Measurements from ENCODE around the gene ZNF565. TPM values are rescaled to one million over a fixed set of nuclear protein-coding genes. Genes with fewer than 3 reads are reported as not detected.

Gene ZNF565
- total and polyA plus RNA-seq, 7 experiments from 2014 or later = 2.7 to 11.6 (median 7.8) TPM

DNA sequence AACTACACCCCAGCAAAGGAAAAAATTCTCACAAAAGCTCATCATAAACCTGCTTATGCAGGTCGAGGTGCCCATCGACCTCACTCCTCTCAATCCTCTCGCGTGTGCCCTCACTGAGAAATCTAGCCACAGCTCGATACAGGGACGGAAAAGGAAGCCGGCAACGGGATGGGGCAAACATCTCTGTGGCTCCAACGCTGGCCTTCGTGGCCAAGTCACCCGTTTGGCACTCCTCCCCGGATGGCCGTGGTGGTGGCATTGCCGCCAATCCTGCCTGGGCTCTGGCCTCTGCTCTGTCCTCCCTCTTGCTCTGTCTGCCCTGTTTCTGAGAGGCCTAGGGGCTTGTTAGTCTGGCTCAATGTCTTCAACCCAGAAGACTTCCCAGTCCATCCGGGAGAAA lies 41.6 kb upstream of the ZNF565 start:
- H3K27ac Mint-ChIP-seq = no peak overlapping the region
- Histone ChIP-seq H3K4me3 (ENCODE audit: low read length) (no peak overlapping the region), H3K27me3 (ENCODE audit: control insufficient read depth in 2 of 2, insufficient read depth in 2 of 2, low read length in 2 of 2) (no peaks in the 10 kb centered on the region), H3K36me3 (ENCODE audit: control insufficient read depth in 2 of 3, insufficient read depth in 3 of 3, low read length in 3 of 3) (no peaks in the 10 kb centered on the region), H3K4me1 (ENCODE audit: control insufficient read depth in 2 of 2, insufficient read depth in 2 of 2, low read length in 2 of 2) (no peaks in the 10 kb centered on the region), H3K27ac (ENCODE audit: low read depth, low read length) (no peak overlapping the region), H3K9me3 (ENCODE audit: control insufficient read depth in 2 of 3, low read length in 3 of 3) (peaks cover 0 to 39% (median 0%) of the 10 kb centered on the region in 3 experiments)
- DNase-seq (no peak), ATAC-seq (no peak)
- peaks cover 10 to 72% (median 41%) of the 10 kb centered on the region in 11 donors for H3K9me3 Mint-ChIP-seq
- CTCF ChIA-PET = no interaction called here
- H3K27me3 Mint-ChIP-seq = peaks cover 0 to 13% (median 0%) of the 10 kb centered on the region in 5 donors
- peak overlapping the region in 1 of 10 donors; percentile 38 for H3K4me3 Mint-ChIP-seq
- intact Hi-C loops (cut with micrococcal nuclease) = no loop called here
- H3K4me1 Mint-ChIP-seq = no peaks in the 10 kb centered on the region
- POLR2A ChIA-PET = no interaction called here
- peaks cover 3 to 24% (median 7%) of the 10 kb centered on the region in 5 donors for H3K36me3 Mint-ChIP-seq

DNA sequence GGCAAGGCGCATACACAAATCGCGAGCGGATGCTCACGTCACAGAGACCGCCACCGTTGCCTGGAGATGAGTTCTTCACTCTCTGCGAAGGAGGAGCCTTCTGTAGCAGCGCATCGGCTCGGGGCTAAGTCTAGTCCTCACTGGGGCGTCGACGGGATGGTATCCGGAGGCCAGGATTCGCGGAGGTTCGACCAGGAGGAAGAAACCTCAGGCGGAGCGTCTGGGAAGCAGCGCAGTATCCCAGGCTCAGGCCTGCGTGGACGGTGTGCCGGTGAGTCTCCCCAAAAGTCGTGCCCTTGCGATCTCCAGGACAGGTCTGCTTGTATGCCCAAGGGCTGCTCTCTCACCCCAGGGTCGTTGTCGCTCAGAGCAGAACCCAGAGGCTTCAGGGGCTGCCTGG lies 40.9 kb upstream of the ZNF565 start:
- Mint-ChIP-seq H3K4me3 (no peak overlapping the region), H3K27me3 (peaks cover 0 to 13% (median 0%) of the 10 kb centered on the region in 5 donors), H3K4me1 (no peaks in the 10 kb centered on the region), H3K27ac (no peak overlapping the region), H3K9me3 (peaks cover 10 to 75% (median 41%) of the 10 kb centered on the region in 11 donors), H3K36me3 (peaks cover 3 to 24% (median 7%) of the 10 kb centered on the region in 5 donors)
- no peaks in the 10 kb centered on the region for H3K27me3 ChIP-seq (ENCODE audit: control insufficient read depth in 2 of 2, insufficient read depth in 2 of 2, low read length in 2 of 2)
- DNase-seq (no peak), ATAC-seq (no peak)
- H3K9me3 ChIP-seq (ENCODE audit: control insufficient read depth in 2 of 3, low read length in 3 of 3) = peaks cover 0 to 39% (median 0%) of the 10 kb centered on the region in 3 experiments
- intact Hi-C loops (cut with micrococcal nuclease) = no loop called here
- ChIA-PET CTCF (no interaction called here), POLR2A (no interaction called here)
- no peak overlapping the region for H3K27ac ChIP-seq (ENCODE audit: low read depth, low read length)
- H3K36me3 ChIP-seq (ENCODE audit: control insufficient read depth in 2 of 3, insufficient read depth in 3 of 3, low read length in 3 of 3) = no peaks in the 10 kb centered on the region
- no peaks in the 10 kb centered on the region for H3K4me1 ChIP-seq (ENCODE audit: control insufficient read depth in 2 of 2, insufficient read depth in 2 of 2, low read length in 2 of 2)
- H3K4me3 ChIP-seq (ENCODE audit: low read length) = no peak overlapping the region

GRCh38 chr19:36254848-36255247 lies 40.4 kb upstream of the ZNF565 start:
- Histone ChIP-seq H3K4me1 (ENCODE audit: control insufficient read depth in 2 of 2, insufficient read depth in 2 of 2, low read length in 2 of 2) (no peaks in the 10 kb centered on the region), H3K9me3 (ENCODE audit: control insufficient read depth in 2 of 3, low read length in 3 of 3) (peaks cover 0 to 39% (median 0%) of the 10 kb centered on the region in 3 experiments), H3K36me3 (ENCODE audit: control insufficient read depth in 2 of 3, insufficient read depth in 3 of 3, low read length in 3 of 3) (no peaks in the 10 kb centered on the region), H3K4me3 (ENCODE audit: low read length) (no peak overlapping the region), H3K27me3 (ENCODE audit: control insufficient read depth in 2 of 2, insufficient read depth in 2 of 2, low read length in 2 of 2) (no peaks in the 10 kb centered on the region), H3K27ac (ENCODE audit: low read depth, low read length) (no peak overlapping the region)
- ATAC-seq = no peak
- Mint-ChIP-seq H3K4me1 (no peaks in the 10 kb centered on the region), H3K27ac (no peak overlapping the region), H3K9me3 (peaks cover 10 to 79% (median 44%) of the 10 kb centered on the region in 11 donors), H3K36me3 (peaks cover 3 to 24% (median 7%) of the 10 kb centered on the region in 5 donors), H3K27me3 (peaks cover 0 to 13% (median 0%) of the 10 kb centered on the region in 5 donors), H3K4me3 (no peak overlapping the region)
- ChIA-PET POLR2A (no interaction called here), CTCF (no interaction called here)
- no peak for DNase-seq
- intact Hi-C loops (cut with micrococcal nuclease) = no loop called here

DNA sequence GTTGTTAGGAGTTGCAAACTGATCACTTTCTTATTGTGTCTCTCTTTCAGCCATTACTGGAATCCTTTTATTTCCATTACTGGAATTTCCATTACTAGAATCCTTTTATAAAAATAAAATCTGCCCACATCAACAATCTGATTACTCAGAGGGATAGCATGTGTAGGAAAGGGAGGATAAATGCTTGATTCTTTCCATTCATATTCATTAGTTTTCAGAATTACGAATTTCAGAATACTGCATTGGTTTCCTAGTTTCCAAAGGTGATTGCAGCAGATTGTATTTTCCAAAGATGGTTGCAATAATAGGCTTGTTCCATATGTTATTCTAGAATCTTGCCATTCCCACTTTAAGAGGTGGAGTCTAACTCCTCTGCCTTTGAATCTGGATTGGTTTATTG lies 37.6 kb upstream of the ZNF565 start:
- intact Hi-C loops (cut with micrococcal nuclease) = no loop called here
- no peak for ATAC-seq
- Mint-ChIP-seq H3K9me3 (peaks cover 16 to 87% (median 51%) of the 10 kb centered on the region in 11 donors), H3K27me3 (peaks cover 0 to 4% (median 0%) of the 10 kb centered on the region in 5 donors), H3K4me3 (no peak overlapping the region), H3K36me3 (peaks cover 3 to 20% (median 11%) of the 10 kb centered on the region in 5 donors), H3K27ac (no peak overlapping the region), H3K4me1 (no peaks in the 10 kb centered on the region)
- Histone ChIP-seq H3K36me3 (ENCODE audit: control insufficient read depth in 2 of 3, insufficient read depth in 3 of 3, low read length in 3 of 3) (no peaks in the 10 kb centered on the region), H3K4me3 (ENCODE audit: low read length) (no peak overlapping the region), H3K9me3 (ENCODE audit: control insufficient read depth in 2 of 3, low read length in 3 of 3) (peaks cover 0 to 38% (median 0%) of the 10 kb centered on the region in 3 experiments), H3K4me1 (ENCODE audit: control insufficient read depth in 2 of 2, insufficient read depth in 2 of 2, low read length in 2 of 2) (no peaks in the 10 kb centered on the region), H3K27ac (ENCODE audit: low read depth, low read length) (no peak overlapping the region), H3K27me3 (ENCODE audit: control insufficient read depth in 2 of 2, insufficient read depth in 2 of 2, low read length in 2 of 2) (no peaks in the 10 kb centered on the region)
- no peak for DNase-seq
- POLR2A ChIA-PET = no interaction called here
- CTCF ChIA-PET = no interaction called here

- DNase-seq (no peak), ATAC-seq (no peak)
- Mint-ChIP-seq H3K27me3 (peaks cover 0 to 10% (median 5%) of the 10 kb centered on the region in 5 donors), H3K27ac (no peak overlapping the region), H3K4me1 (peaks cover 0 to 4% (median 0%) of the 10 kb centered on the region in 7 donors), H3K9me3 (peaks cover 17 to 89% (median 57%) of the 10 kb centered on the region in 11 donors), H3K36me3 (peaks cover 9 to 30% (median 15%) of the 10 kb centered on the region in 5 donors), H3K4me3 (peak overlapping the region in 1 of 10 donors; percentile 59)
- H3K4me3 ChIP-seq (ENCODE audit: low read length) = no peak overlapping the region
- no peaks in the 10 kb centered on the region for H3K27me3 ChIP-seq (ENCODE audit: control insufficient read depth in 2 of 2, insufficient read depth in 2 of 2, low read length in 2 of 2)
- no peak overlapping the region for H3K27ac ChIP-seq (ENCODE audit: low read depth, low read length)
- H3K36me3 ChIP-seq (ENCODE audit: control insufficient read depth in 2 of 3, insufficient read depth in 3 of 3, low read length in 3 of 3) = no peaks in the 10 kb centered on the region
- intact Hi-C loops (cut with micrococcal nuclease) = no loop called here
- no peaks in the 10 kb centered on the region for H3K4me1 ChIP-seq (ENCODE audit: control insufficient read depth in 2 of 2, insufficient read depth in 2 of 2, low read length in 2 of 2)
- ChIA-PET POLR2A (no interaction called here), CTCF (no interaction called here)
- peaks cover 0 to 63% (median 0%) of the 10 kb centered on the region in 3 experiments for H3K9me3 ChIP-seq (ENCODE audit: control insufficient read depth in 2 of 3, low read length in 3 of 3)
Observed at GRCh38 chr19:36246006-36246481, 31.6 kb upstream of the ZNF565 start.

GRCh38 chr19:36245210-36246005 lies 30.9 kb upstream of the ZNF565 start:
- peaks cover 17 to 93% (median 56%) of the 10 kb centered on the region in 11 donors for H3K9me3 Mint-ChIP-seq
- H3K4me3 Mint-ChIP-seq = no peak overlapping the region
- no peak overlapping the region for H3K27ac ChIP-seq (ENCODE audit: low read depth, low read length)
- no peak overlapping the region for H3K27ac Mint-ChIP-seq
- peaks cover 0 to 4% (median 0%) of the 10 kb centered on the region in 7 donors for H3K4me1 Mint-ChIP-seq
- H3K4me1 ChIP-seq (ENCODE audit: control insufficient read depth in 2 of 2, insufficient read depth in 2 of 2, low read length in 2 of 2) = no peaks in the 10 kb centered on the region
- no peaks in the 10 kb centered on the region for H3K27me3 ChIP-seq (ENCODE audit: control insufficient read depth in 2 of 2, insufficient read depth in 2 of 2, low read length in 2 of 2)
- ATAC-seq (no peak), DNase-seq (no peak)
- H3K36me3 Mint-ChIP-seq = peaks cover 9 to 31% (median 15%) of the 10 kb centered on the region in 5 donors
- peaks cover 0 to 69% (median 0%) of the 10 kb centered on the region in 3 experiments for H3K9me3 ChIP-seq (ENCODE audit: control insufficient read depth in 2 of 3, low read length in 3 of 3)
- intact Hi-C loops (cut with micrococcal nuclease) = no loop called here
- ChIA-PET CTCF (no interaction called here), POLR2A (no interaction called here)
- peaks cover 0 to 10% (median 5%) of the 10 kb centered on the region in 5 donors for H3K27me3 Mint-ChIP-seq
- H3K4me3 ChIP-seq (ENCODE audit: low read length) = no peak overlapping the region
- H3K36me3 ChIP-seq (ENCODE audit: control insufficient read depth in 2 of 3, insufficient read depth in 3 of 3, low read length in 3 of 3) = no peaks in the 10 kb centered on the region
